HepG2 (cell line): ENCODE data around the gene NDUFB10. TPM values are rescaled to one million over a fixed set of nuclear protein-coding genes. Genes with fewer than 3 reads are reported as not detected.

Source experiments
- CBX2 ChIP-seq, 2 experiments: fragments of 200-600 bp in 1 of 2; sonication (generic); formaldehyde crosslinking in 1 of 2; IDR thresholded peaks; 2 replicates each; pipeline versions ENCODE4 v1.7.0 to v1.8.1; 2018 to 2022; ENCODE audit warnings: low read depth in 2 of 2, low read length in 1 of 2, mild to moderate bottlenecking in 1 of 2, missing genetic modification reagents in 1 of 2
- CHCHD3 ChIP-seq: sonication (generic); formaldehyde crosslinking; IDR thresholded peaks from 2 replicates; pipeline ENCODE4 v1.8.0; 2022; ENCODE audit warnings: mild to moderate bottlenecking, missing genetic modification reagents, moderate library complexity
- EEA1 ChIP-seq: sonication (generic); formaldehyde crosslinking; IDR thresholded peaks from 2 replicates; pipeline ENCODE4 v1.5.1; 2020; ENCODE audit warnings: mild to moderate bottlenecking, missing genetic modification reagents, borderline replicate concordance
- EED ChIP-seq: sonication (generic); formaldehyde crosslinking; IDR thresholded peaks from 2 replicates; pipeline ENCODE4 v1.5.0; 2020; ENCODE audit warnings: mild to moderate bottlenecking, missing genetic modification reagents
- FLYWCH1 ChIP-seq: sonication (generic); formaldehyde crosslinking; IDR thresholded peaks from 2 replicates; pipeline ENCODE4 v1.8.1; 2023; ENCODE audit warnings: mild to moderate bottlenecking, missing genetic modification reagents
- HOXA9 ChIP-seq: sonication (generic); formaldehyde crosslinking; IDR thresholded peaks from 2 replicates; pipeline ENCODE4 v1.8.1; 2022; ENCODE audit warnings: missing genetic modification reagents, mild to moderate bottlenecking, moderate library complexity, borderline replicate concordance
- MEIS1 ChIP-seq: sonication (generic); formaldehyde crosslinking; IDR thresholded peaks from 2 replicates; pipeline ENCODE4 v1.9.0; 2021; ENCODE audit warnings: mild to moderate bottlenecking, missing genetic modification reagents, moderate library complexity, borderline replicate concordance
- NFKBIZ ChIP-seq: IDR thresholded peaks from 2 replicates; pipeline ENCODE4 v1.6.1; 2018; ENCODE audit warnings: missing genetic modification reagents, missing compliant biosample characterization
- PAWR ChIP-seq: sonication (generic); formaldehyde crosslinking; IDR thresholded peaks from 2 replicates; pipeline ENCODE4 v1.4.0; 2020; ENCODE audit warnings: missing genetic modification reagents, mild to moderate bottlenecking, borderline replicate concordance
- PLRG1 ChIP-seq: fragments of 450-650 bp; conservative IDR thresholded peaks from 2 replicates; pipeline ENCODE4 v1.6.1; 2016
- ZBTB20 ChIP-seq: sonication (generic); formaldehyde crosslinking; IDR thresholded peaks from 2 replicates; pipeline ENCODE4 v1.8.1; 2023; ENCODE audit warnings: missing genetic modification reagents, low read depth, mild to moderate bottlenecking, borderline replicate concordance
- ZFYVE20 ChIP-seq: sonication (generic); formaldehyde crosslinking; IDR thresholded peaks from 2 replicates; pipeline ENCODE4 v1.8.0; 2023; ENCODE audit warnings: low read depth, mild to moderate bottlenecking, moderate library complexity, missing genetic modification reagents, borderline replicate concordance
- ZNF121 ChIP-seq: sonication (generic); formaldehyde crosslinking; IDR thresholded peaks from 2 replicates; pipeline ENCODE4 v1.5.0; 2020; ENCODE audit warnings: mild to moderate bottlenecking, missing genetic modification reagents
- ZNF256 ChIP-seq: sonication (generic); formaldehyde crosslinking; conservative IDR thresholded peaks from 2 replicates; pipeline ENCODE4 v1.4.0; 2020; ENCODE audit warnings: missing genetic modification reagents
- ZNF569 ChIP-seq: sonication (generic); formaldehyde crosslinking; IDR thresholded peaks from 2 replicates; pipeline ENCODE4 v1.5.0; 2020; ENCODE audit warnings: mild to moderate bottlenecking, missing genetic modification reagents, moderate library complexity, borderline replicate concordance
- ZNF652 ChIP-seq: IDR thresholded peaks from 2 replicates; pipeline ENCODE4 v1.6.1; 2016; ENCODE audit warnings: low read depth, borderline replicate concordance
- ZNF670 ChIP-seq: sonication (generic); formaldehyde crosslinking; IDR thresholded peaks from 2 replicates; pipeline ENCODE4 v1.8.0; 2022; ENCODE audit warnings: mild to moderate bottlenecking, missing genetic modification reagents, borderline replicate concordance
- ZNF747 ChIP-seq: sonication (generic); formaldehyde crosslinking; IDR thresholded peaks from 2 replicates; pipeline ENCODE4 v1.8.1; 2023; ENCODE audit warnings: missing genetic modification reagents, mild to moderate bottlenecking, borderline replicate concordance
- polyA plus RNA-seq, 8 experiments: library from polyadenylated mRNA; depleted of rRNA in 3 of 8; stranded (reverse) in 7 of 8; unstranded in 1 of 8; fragments of >200 nt; fragmentation: Illumina TruSeq in 4 of 8; extraction: Trizol in 4 of 8; gene quantifications; 2 replicates each; pipeline versions ENCODE4 v1.2.1 to v1.2.3, GENCODE V29; 2011 to 2016; ENCODE audit warnings: low read depth in 4 of 8, missing spikeins in 1 of 8, mixed read lengths in 1 of 8; ENCODE audit not compliant: insufficient read depth in 1 of 8
- total RNA-seq, 5 experiments: library from RNA; depleted of rRNA; stranded (reverse); fragments of >200 nt; fragmentation: Illumina TruSeq; extraction: Trizol; gene quantifications; 2 replicates each; pipeline ENCODE4 v1.2.3, GENCODE V29; 2016; ENCODE audit warnings: low read depth in 1 of 5
- TF ChIP-seq, protein P1 (sequence below): sonication (generic); formaldehyde crosslinking; IDR thresholded peaks from 2 replicates; pipeline ENCODE4 v1.4.0; 2020; ENCODE audit warnings: missing genetic modification reagents, borderline replicate concordance
- TF ChIP-seq, protein P2 (sequence below): sonication (generic); formaldehyde crosslinking; IDR thresholded peaks from 2 replicates; pipeline ENCODE4; 2020; ENCODE audit warnings: missing genetic modification reagents, mild to moderate bottlenecking, borderline replicate concordance

NDUFB10 gene
- total and polyA plus RNA-seq, 2 of the 13 experiments (the other 11 are each of a cell fraction or from before 2014, with no cell fraction given) = 68.6 to 157 TPM

DNA sequence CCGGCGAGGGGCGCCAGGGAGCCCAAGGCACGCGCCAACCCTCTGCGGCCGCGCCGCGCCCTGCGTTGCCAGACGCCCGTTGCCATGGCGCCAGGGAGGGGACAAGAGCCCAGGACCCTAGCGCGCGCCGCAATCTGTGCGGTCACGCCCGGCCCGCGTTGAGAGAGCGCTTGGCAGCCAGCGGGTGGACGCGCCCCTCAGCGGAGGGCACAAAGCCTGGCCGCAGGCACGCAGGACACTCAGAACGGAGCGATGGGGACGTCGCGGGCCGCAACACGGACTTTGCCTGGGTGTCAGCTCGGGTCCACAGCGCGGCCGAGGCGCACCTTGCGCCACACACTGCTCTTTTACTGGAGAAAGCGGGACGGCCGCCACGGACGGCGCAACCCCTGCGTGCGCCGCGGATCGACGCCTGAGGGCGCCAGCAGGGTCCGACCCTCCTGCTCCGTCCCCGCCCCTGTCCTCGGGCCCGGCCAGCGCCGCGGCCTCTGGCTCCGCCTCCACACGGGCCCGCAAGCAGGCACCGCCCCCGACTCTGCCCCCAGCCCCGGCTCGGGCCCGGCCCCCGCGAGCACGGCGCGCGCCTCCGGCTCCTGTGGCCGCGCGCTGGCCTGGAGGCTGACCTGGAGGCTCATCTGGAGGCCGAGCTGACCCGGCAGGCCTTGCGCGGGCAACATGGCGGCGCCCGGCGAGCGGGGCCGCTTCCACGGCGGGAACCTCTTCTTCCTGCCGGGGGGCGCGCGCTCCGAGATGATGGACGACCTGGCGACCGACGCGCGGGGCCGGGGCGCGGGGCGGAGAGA, 24.4 kb downstream of the NDUFB10 start, which contains the start of gene GFER (continued):
- TF ChIP-seq, protein P1, sequence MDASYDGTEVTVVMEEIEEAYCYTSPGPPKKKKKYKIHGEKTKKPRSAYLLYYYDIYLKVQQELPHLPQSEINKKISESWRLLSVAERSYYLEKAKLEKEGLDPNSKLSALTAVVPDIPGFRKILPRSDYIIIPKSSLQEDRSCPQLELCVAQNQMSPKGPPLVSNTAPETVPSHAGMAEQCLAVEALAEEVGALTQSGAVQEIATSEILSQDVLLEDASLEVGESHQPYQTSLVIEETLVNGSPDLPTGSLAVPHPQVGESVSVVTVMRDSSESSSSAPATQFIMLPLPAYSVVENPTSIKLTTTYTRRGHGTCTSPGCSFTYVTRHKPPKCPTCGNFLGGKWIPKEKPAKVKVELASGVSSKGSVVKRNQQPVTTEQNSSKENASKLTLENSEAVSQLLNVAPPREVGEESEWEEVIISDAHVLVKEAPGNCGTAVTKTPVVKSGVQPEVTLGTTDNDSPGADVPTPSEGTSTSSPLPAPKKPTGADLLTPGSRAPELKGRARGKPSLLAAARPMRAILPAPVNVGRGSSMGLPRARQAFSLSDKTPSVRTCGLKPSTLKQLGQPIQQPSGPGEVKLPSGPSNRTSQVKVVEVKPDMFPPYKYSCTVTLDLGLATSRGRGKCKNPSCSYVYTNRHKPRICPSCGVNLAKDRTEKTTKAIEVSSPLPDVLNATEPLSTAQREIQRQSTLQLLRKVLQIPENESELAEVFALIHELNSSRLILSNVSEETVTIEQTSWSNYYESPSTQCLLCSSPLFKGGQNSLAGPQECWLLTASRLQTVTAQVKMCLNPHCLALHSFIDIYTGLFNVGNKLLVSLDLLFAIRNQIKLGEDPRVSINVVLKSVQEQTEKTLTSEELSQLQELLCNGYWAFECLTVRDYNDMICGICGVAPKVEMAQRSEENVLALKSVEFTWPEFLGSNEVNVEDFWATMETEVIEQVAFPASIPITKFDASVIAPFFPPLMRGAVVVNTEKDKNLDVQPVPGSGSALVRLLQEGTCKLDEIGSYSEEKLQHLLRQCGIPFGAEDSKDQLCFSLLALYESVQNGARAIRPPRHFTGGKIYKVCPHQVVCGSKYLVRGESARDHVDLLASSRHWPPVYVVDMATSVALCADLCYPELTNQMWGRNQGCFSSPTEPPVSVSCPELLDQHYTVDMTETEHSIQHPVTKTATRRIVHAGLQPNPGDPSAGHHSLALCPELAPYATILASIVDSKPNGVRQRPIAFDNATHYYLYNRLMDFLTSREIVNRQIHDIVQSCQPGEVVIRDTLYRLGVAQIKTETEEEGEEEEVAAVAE = no peak; the same call in 1 of the 2 replicates
- TF ChIP-seq CBX2 (IDR thresholded peaks at IDR 0.05; ENCODE audit: low read depth, low read length) = no peak
- TF ChIP-seq CBX2 (CRISPR knock-in tag; IDR thresholded peaks at IDR 0.05; ENCODE audit: low read depth) = no peak
- TF ChIP-seq ZNF569 (CRISPR knock-in tag) = no peak
- TF ChIP-seq, protein P2, sequence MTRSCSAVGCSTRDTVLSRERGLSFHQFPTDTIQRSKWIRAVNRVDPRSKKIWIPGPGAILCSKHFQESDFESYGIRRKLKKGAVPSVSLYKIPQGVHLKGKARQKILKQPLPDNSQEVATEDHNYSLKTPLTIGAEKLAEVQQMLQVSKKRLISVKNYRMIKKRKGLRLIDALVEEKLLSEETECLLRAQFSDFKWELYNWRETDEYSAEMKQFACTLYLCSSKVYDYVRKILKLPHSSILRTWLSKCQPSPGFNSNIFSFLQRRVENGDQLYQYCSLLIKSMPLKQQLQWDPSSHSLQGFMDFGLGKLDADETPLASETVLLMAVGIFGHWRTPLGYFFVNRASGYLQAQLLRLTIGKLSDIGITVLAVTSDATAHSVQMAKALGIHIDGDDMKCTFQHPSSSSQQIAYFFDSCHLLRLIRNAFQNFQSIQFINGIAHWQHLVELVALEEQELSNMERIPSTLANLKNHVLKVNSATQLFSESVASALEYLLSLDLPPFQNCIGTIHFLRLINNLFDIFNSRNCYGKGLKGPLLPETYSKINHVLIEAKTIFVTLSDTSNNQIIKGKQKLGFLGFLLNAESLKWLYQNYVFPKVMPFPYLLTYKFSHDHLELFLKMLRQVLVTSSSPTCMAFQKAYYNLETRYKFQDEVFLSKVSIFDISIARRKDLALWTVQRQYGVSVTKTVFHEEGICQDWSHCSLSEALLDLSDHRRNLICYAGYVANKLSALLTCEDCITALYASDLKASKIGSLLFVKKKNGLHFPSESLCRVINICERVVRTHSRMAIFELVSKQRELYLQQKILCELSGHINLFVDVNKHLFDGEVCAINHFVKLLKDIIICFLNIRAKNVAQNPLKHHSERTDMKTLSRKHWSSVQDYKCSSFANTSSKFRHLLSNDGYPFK = peak; percentile 73; the same call in 1 of the 2 replicates
- no peak for TF ChIP-seq ZBTB20 (CRISPR knock-in tag)
- TF ChIP-seq EED (CRISPR knock-in tag) = 0 out of 2 replicates have a peak, but pooled peaks have one; percentile 67
- TF ChIP-seq PLRG1 = no peak
- TF ChIP-seq EEA1 (CRISPR knock-in tag) = no peak
- peak; percentile 82; the same call in 1 of the 2 replicates for TF ChIP-seq ZNF670 (CRISPR knock-in tag)
- TF ChIP-seq CHCHD3 (CRISPR knock-in tag) = no peak
- TF ChIP-seq ZFYVE20 (CRISPR knock-in tag) = 0 out of 2 replicates have a peak, but pooled peaks have one; percentile 58
- TF ChIP-seq MEIS1 (CRISPR knock-in tag) = 0 out of 2 replicates have a peak, but pooled peaks have one; percentile 41
- no peak for TF ChIP-seq FLYWCH1 (CRISPR knock-in tag)
- 0 out of 2 replicates have a peak, but pooled peaks have one; percentile 6 for TF ChIP-seq ZNF121 (CRISPR knock-in tag)
- TF ChIP-seq ZNF747 (CRISPR knock-in tag) = 0 out of 2 replicates have a peak, but pooled peaks have one; percentile 54
- TF ChIP-seq ZNF256 (CRISPR knock-in tag) = no peak
- no peak for TF ChIP-seq PAWR (CRISPR knock-in tag)
- no peak for TF ChIP-seq ZNF652
- TF ChIP-seq NFKBIZ (CRISPR knock-in tag) = 0 out of 2 replicates have a peak, but pooled peaks have one; percentile 32
- no peak for TF ChIP-seq HOXA9 (CRISPR knock-in tag)
